VCaP (cell line): ENCODE results near the gene ZFAND3.

Experiments
- H3K27ac ChIP-seq: fragments of 450-650 bp; 2 replicates; pipeline ENCODE4 v1.5.1; 2017
- TF ChIP-seq, protein P1 (sequence below): fragments of 450-650 bp; conservative IDR thresholded peaks from 2 replicates; pipeline ENCODE4 v1.5.1; 2017; ENCODE audit warnings: mild to moderate bottlenecking, moderate library complexity

Gene ZFAND3

GRCh38 chr6:37788259-37788658 lies 31.3 kb upstream of the ZFAND3 start:
- TF ChIP-seq, protein P1, sequence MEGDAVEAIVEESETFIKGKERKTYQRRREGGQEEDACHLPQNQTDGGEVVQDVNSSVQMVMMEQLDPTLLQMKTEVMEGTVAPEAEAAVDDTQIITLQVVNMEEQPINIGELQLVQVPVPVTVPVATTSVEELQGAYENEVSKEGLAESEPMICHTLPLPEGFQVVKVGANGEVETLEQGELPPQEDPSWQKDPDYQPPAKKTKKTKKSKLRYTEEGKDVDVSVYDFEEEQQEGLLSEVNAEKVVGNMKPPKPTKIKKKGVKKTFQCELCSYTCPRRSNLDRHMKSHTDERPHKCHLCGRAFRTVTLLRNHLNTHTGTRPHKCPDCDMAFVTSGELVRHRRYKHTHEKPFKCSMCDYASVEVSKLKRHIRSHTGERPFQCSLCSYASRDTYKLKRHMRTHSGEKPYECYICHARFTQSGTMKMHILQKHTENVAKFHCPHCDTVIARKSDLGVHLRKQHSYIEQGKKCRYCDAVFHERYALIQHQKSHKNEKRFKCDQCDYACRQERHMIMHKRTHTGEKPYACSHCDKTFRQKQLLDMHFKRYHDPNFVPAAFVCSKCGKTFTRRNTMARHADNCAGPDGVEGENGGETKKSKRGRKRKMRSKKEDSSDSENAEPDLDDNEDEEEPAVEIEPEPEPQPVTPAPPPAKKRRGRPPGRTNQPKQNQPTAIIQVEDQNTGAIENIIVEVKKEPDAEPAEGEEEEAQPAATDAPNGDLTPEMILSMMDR, result no peak
- no peak overlapping the region for H3K27ac ChIP-seq

- TF ChIP-seq, protein P1, result peak; percentile 94
- peak overlapping the region; percentile 28; the same call in 1 of the 2 replicates for H3K27ac ChIP-seq
Measured at GRCh38 chr6:37791156-37791919, 28.2 kb upstream of the ZFAND3 start.

- TF ChIP-seq, protein P1, result no peak
- no peak overlapping the region for H3K27ac ChIP-seq
Measured at GRCh38 chr6:37792457-37793033, 27.0 kb upstream of the ZFAND3 start.

DNA sequence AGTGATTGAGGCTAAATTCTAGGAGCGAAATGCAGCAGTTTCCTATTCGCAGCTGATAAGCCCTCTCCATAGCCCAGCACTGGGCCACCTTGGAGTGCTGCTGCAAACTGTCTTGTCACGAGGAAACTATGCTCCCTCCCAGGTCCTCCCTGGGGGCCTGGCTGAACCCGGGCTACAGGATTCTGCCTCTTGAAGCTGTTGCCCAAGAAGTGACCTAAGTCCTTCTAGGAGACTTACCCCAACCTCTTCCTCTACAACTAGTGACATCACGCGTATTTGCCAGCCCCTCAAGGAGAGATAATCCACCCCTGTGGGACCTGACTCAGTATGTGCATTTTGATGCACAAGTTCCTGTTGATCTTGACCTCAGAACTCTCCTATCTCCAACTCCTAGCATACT lies 26.5 kb upstream of the ZFAND3 start:
- H3K27ac ChIP-seq, result no peak overlapping the region
- TF ChIP-seq, protein P1, result no peak

- TF ChIP-seq, protein P1, result no peak
- no peak overlapping the region for H3K27ac ChIP-seq
Measured at GRCh38 chr6:37794825-37795224, 24.7 kb upstream of the ZFAND3 start.

- TF ChIP-seq, protein P1, result no peak
- no peak overlapping the region for H3K27ac ChIP-seq
Measured at GRCh38 chr6:37798436-37799262, 20.9 kb upstream of the ZFAND3 start.

DNA sequence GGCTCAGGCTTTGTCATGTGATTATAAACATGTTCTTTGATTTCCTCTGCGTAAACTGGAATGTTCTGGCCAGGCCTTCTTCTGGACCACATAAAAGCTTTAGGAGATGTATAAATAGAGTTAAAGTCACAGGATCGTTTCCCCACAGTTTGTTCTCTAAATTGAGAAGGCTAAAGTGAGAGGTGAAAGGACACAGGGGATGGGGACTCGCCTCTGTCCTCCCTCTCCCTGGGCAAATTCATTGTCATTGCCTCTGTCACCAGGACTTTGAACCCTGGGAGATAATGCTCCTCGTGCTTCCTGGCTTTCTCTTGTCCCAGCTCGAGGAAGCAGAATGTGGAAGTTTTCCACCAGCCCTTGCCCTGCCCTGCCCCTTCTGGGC lies 20.3 kb upstream of the ZFAND3 start:
- H3K27ac ChIP-seq, result no peak overlapping the region

More for the DNA sequence above, 20.3 kb upstream of the ZFAND3 start:
- TF ChIP-seq, protein P1, result no peak
